NCI-H1105 treated with DMSO at 0.1 percent for 48 hours (cell line): Measurements from ENCODE around the gene XRCC6.
"Not testable (repeated sequence)": the region's sequence is repeated elsewhere in the genome, so short reads cannot be mapped to it uniquely, and the experiment has no call there.

ENCODE experiments used
- DNase-seq: peaks from one replicate; lab custom pipeline; 2025; lab: John Stamatoyannopoulos, UW

The XRCC6 gene

DNA sequence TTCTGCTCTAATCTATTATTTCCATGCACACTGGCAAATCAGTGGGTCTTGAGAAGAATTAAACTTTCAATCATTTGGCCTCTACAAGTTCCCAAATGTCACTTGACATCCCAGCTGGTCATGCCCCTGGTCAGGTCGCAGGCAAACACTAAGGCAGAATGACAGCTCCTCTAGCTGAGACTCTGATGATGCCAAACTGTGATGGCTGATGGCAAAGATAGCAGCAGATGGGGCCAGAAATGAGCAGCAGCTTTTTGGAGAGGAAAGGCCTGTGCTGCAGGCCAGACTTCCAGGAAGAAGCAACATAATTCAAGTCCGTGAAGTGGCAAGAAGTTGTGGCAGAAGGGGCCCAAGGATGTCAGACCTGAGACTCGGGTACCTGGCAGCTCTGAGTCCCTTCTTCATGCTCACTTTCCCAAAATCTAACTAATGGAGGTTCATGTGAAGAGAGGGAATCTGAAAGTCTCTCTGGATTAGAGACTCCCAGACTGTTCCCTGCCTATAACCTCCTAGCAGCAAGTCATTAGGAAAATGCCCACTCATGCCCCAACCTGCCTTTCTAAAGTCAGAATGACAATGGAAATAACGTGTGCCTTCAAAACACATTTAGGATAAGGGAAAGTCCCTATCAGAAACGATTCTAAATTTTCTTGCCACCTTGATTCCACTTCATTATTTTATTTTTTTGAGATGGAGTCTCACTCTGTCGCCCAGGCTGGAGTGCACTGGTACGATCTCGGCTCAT lies 22.0 kb upstream of the XRCC6 start:
- DNase-seq, result no peak

DNA sequence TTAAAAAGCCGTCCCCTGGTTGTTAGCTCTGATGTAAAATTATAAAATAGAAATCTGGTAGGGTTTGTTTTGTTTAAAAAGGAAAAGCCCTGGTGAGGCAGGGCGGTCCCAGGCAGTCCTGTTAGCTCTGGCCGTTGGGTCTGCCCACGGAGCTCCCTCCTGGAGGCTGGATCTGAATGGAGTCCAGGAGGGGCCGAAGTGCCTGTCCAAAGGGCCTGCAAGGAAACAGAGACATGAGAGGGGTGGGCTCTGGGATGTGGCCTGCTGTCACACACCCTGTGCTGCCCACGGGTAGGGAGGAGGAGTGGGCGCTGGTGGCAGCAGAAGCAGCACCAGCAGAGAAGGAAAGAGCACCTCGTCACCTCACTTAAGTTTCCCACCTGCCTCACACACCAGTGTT lies 20.1 kb upstream of the XRCC6 start:
- no peak for DNase-seq

DNA sequence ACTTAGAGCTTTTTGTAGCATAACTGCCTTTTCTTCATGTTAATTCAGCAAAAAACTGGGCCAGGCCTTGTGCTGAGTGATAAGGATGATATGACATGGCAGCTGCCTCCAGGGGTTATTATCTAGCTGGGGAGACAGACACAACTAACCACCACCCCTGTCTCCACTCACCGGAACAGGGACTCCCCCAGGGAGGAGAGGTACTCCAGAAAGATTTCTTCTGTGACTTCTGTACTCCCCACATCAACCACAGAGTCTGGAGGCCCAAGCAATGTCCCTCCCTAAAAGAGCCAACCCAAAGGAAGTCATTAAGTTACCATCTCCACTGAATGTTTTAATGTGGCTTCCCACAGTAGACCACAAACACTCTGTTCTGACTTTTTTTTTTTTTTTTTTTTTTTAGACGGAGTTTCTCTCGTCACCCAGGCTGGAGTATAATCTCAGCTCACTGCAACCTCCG lies 17.2 kb upstream of the XRCC6 start:
- no peak for DNase-seq

GRCh38 chr22:41608386-41608785 lies 12.7 kb upstream of the XRCC6 start:
- DNase-seq, result no peak

- no peak for DNase-seq
Measured at GRCh38 chr22:41612603-41613306, 8.3 kb upstream of the XRCC6 start.

DNA sequence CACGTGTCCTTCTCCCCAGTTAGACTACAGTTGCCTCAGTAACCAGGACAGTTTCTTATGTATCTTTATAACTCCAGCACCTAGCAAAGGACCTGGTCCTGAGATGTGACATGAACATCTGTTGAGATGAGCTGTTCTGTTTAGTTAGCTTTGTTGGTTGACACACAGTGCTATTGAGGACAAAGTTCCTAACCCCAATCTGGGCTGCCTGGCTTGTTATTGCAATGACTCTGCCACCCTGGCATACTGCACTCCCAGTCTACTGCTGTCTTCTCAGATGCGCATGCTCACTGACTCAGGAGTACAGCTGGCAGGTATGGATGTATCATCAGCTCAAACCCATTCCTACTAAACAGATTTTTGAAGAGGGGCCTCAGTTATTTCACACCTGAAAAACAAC lies 7.6 kb upstream of the XRCC6 start:
- no peak for DNase-seq

- DNase-seq, result peak; percentile 49
Measured at GRCh38 chr22:41619979-41620588, 1.0 kb upstream of the XRCC6 start.

DNA sequence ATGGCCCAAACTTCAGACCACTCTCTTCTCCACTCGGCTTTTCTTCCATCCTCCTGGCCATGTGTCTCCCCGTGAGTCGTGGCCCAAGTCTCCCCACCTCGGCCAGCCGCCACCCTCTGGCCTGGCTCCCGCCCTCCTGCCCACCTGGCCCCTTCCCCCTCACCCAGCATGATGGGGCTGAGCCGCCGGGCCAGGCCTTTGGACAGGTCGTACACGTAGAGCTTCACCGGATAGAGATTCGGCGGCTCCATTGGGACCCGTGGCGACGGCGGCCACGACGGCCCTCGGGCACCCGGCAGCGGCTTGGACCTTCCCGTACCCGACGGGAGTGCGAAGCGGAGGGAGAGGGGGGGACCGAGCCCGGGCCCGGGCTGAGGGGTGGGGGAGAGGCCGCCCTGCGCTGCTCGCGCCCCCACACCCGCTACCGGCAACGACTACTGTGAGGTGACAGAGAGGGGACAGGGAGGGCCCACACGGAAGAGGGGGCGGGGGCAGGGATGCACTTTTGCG lies 451 bp upstream of the XRCC6 start, which contains the start of gene DESI1:
TSS of gene DESI1 (minus strand) at position 455 of the 510 bp plus-strand sequence. CDS start at position 251, 204 bp downstream.
- peak; percentile 61 for DNase-seq

- no peak for DNase-seq
Measured at GRCh38 chr22:41621911-41622179, 750 bp downstream of the XRCC6 start.

DNA sequence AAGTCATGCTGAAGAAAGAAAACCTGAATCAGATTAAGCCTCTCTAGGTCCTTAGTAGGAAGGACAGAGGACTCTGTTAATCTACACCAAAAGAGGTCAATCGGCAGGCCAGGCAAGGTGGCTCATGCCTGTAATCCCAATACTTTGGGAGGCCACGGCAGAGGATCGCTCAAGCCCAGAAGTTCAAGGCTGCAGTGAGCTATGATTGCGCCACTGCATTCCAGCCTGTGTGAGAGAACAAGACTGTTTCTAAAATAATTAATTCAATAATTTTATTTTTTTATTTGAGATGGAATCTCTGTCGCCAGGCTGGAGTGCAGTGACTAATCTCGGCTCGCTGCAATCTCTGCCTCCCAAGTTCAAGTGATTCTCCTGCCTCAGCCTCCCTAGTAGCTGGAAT lies 4.5 kb downstream of the XRCC6 start:
- DNase-seq, result no peak

DNA sequence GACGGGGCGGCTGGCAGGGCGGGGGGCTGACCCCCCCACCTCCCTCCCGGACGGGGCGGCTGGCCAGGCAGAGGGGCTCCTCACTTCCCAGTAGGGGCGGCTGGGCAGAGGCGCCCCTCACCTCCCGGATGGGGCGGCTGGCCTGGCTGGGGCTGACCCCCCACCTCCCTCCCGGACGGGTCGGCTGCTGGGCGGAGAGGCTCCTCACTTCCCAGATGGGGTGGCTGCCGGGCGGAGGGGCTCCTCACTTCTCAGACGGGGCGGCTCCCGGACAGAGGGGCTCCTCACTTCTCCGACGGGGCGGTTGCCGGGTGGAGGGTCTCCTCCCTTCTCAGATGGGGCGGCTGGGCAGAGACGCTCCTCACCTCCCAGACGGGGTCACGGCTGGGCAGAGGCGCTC lies 10.0 kb downstream of the XRCC6 start:
- DNase-seq, result not testable (repeated sequence)

DNA sequence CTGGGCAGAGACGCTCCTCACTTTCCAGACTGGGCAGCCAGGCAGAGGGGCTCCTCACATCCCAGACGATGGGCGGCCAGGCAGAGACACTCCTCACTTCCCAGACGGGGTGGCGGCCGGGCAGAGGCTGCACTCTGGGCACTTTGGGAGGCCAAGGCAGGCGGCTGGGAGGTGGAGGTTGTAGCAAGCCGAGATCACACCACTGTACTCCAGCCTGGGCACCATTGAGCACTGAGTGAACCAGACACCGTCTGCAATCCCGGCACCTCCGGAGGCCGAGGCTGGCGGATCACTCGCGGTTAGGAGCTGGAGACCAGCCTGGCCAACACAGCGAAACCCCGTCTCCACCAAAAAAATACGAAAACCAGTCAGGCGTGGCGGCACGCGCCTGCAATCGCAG lies 10.5 kb downstream of the XRCC6 start:
- not testable (repeated sequence) for DNase-seq

- not testable (repeated sequence) for DNase-seq
Measured at GRCh38 chr22:41634610-41635009, 13.5 kb downstream of the XRCC6 start.

DNA sequence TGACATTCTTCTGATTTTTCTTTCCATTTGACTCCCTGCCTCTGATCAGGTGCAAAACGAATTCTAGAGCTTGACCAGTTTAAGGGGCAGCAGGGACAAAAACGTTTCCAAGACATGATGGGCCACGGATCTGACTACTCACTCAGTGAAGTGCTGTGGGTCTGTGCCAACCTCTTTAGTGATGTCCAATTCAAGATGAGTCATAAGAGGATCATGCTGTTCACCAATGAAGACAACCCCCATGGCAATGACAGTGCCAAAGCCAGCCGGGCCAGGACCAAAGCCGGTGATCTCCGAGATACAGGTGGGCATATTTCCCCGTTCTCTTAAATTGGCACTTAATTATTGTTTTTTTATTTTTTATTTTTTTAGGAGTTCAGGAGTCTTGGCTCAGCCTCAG lies 15.4 kb downstream of the XRCC6 start:
- no peak for DNase-seq

DNA sequence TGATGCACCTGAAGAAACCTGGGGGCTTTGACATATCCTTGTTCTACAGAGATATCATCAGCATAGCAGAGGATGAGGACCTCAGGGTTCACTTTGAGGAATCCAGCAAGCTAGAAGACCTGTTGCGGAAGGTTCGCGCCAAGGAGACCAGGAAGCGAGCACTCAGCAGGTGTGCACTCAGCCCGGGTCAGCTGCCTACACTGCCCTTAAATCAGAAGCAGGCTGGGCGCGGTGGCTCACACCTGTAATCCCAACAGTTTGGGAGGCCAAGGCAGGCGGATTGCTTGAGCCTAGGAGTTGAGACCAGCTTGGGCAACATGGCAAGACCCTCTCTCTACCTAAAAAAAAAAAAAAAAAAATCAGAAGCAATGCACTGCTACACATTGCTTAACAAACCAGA lies 16.5 kb downstream of the XRCC6 start:
- not testable (repeated sequence) for DNase-seq

DNA sequence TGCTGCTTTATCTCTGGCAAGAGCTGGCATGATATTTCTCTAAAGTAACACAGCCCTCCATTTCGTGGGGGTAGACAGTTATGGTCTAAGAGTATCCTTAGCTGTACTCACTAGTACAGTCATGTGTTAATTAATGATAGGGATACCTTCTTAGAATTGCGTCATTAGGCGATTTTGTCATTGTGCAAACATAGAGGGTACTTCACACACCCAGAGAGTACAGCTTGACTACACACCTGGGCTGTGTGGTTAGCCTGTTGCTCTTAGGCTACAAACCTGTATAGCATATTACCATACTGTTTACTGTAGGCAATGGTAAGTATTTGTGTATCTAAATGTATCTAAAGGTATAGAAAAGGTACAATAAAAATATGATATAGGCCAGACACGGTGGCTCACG lies 17.0 kb downstream of the XRCC6 start:
- no peak for DNase-seq

DNA sequence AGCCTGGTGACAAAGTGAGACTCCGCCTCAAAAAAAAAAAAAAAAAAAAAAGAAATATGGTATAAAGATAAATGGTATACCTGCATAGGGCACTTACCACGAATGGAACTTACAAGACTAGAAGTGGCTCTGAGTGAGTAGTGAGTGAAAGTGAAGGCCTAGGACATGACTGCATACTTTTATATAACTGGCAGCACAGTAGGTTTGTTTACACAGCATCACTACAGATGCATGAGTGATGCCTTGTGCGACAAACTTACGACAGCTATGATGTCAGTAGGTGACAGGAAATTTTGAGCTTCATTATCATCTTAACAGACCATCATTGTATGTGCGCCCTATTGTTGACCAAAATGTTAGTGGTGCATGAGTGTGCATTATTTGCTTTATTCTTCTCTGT lies 17.7 kb downstream of the XRCC6 start:
- DNase-seq, result no peak

- no peak for DNase-seq
Measured at GRCh38 chr22:41641854-41642253, 20.8 kb downstream of the XRCC6 start.

- DNase-seq, result no peak
Measured at GRCh38 chr22:41642331-41643110, 21.4 kb downstream of the XRCC6 start.

- no peak for DNase-seq
Measured at GRCh38 chr22:41647771-41648170, 26.7 kb downstream of the XRCC6 start.

DNA sequence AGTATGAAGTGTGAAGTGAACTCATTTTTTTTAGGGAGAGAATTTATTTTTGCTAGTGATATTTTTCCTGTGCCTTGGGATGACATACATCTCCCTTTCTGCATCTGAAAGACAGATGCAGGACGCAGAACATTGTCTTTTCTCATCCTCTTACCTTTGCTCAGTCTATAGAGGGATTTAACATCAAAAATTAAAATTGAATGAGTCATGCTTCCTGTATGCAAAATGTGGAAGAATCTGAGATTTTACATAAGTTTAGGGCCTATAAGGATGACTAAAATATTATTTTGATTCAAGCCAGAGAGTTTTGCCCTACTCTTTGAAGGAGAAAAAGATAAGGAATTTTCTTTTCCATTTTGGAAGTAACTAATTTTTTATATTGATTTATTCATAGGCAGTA lies 27.3 kb downstream of the XRCC6 start:
- no peak for DNase-seq

- no peak for DNase-seq
Measured at GRCh38 chr22:41650229-41650628, 29.1 kb downstream of the XRCC6 start.
